NCI-H345 treated with DMSO at 0.1 percent for 48 hours (cell line): Measurements from ENCODE around the gene HGS.

ENCODE experiments used
- DNase-seq: peaks from one replicate; lab custom pipeline; 2025; ENCODE audit not compliant: unreplicated experiment; lab: John Stamatoyannopoulos, UW

HGS gene

DNA sequence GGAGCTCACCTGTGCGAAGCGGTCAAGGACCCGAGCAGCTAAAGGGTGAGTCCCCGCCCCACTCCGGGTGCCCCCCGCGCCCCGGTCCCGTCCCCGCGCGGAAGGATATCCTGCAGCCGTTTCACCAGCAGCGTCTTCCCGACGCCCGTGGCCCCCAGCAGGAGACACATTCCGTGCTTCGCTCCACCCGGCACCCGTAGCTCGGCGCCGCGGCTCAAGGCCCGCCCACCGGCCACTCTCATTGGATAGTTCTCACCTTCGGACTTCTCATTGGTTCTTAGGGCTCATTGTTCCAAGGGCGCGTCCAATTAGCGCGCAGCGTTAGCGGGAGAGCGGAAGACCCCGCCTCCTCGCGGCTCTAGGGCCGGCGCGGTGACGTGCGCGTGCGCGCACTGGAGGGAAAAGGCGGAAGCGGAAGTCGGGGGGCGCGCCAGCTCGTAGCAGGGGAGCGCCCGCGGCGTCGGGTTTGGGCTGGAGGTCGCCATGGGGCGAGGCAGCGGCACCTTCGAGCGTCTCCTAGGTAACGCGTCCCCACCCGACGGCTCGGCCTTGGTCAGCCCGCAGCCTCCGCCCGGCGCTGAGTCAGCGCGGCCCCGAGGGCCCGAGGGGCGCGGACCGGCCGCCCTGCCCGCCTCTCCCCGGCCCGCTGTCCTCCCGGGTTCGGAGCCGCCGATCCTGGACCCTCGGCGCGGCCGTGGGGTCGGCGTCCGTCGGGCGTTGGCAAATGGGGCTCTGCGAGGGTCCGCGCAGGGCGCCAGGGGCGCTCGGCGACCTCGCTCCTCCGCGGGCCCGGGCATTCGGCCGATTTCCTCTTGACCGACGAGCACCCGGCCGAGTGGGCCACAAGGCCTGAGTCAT, at the start of gene HGS, which contains the start of gene ARL16:
TSS of gene HGS (plus strand) at position 428 of the 858 bp plus-strand sequence. CDS start at position 484, 56 bp downstream.
TSS of gene ARL16 (minus strand) at position 214 of the 858 bp plus-strand sequence. CDS start at position 170, 44 bp downstream.
- DNase-seq = peak; percentile 99

- no peak for DNase-seq
Measured at GRCh38 chr17:81635431-81635830, 48.4 kb upstream of the HGS start.

GRCh38 chr17:81635973-81636504, 47.8 kb upstream of the HGS start:
- DNase-seq = no peak

DNA sequence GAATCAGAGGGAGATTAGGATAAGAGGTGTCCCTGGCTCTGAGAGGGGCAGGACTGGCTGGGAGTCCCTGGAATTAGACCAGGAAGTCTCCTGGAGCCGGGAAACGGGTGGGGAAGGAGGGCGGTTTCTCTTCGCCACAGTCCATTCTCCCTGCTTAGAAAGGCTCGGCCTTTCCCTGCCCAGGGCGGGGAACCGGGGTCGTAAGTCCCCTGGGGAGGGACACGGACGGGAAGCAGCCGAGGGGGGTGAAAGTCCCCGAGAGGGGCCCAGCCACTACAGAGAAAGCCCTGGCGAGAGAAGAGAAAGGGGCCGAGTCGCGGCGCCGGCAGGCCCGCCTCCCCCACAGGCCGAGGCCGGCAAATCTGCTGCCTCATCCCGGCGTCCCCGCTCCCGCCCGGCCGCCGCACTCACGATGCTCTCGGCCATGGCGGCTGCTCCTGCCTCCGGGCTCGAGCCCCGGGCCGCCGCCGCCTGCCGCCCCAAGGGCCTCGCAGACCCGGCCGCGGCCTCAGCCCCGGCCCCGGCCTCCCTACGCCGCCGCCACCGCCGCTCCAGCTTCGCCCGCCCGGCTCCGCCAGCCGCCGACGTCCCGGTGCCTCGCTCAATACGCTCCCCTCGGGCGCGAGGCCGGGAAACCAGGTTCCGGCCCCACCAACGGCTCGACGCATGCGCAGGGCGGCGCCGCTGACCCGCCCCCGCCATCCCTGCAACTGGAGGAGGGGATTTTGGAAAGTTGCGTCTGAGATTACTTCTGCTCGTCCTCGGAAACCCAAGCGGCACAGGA, 47.1 kb upstream of the HGS start, which contains the start of the genes NPLOC4 and TSPAN10:
TSS of gene NPLOC4 (minus strand) at position 608 of the 784 bp plus-strand sequence. CDS start at position 426, 182 bp downstream.
TSS of gene TSPAN10 (plus strand) at position 692 of the 784 bp plus-strand sequence. CDS start 5,217 bp downstream, outside the sequence.
- DNase-seq = peak; percentile 89

DNA sequence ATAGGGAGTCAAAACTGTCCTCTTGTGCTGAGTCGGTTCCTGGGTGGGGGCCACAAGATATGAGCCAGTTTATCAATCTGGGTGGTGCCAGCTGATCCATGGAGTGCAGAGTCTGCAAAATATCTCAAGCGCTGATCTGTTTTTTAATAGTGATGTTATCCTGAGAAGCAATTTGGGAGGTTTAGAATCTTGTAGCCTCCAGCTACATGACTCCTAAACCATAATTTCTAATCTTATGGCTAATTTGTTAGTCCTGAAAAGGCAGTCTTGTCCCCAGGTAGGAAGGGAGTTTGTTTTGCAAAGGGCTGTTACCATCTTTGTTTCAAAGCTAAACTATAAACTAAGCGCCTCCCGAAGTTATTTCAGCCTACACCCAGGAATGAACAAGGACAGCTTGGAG, 45.1 kb upstream of the HGS start:
- DNase-seq = no peak

DNA sequence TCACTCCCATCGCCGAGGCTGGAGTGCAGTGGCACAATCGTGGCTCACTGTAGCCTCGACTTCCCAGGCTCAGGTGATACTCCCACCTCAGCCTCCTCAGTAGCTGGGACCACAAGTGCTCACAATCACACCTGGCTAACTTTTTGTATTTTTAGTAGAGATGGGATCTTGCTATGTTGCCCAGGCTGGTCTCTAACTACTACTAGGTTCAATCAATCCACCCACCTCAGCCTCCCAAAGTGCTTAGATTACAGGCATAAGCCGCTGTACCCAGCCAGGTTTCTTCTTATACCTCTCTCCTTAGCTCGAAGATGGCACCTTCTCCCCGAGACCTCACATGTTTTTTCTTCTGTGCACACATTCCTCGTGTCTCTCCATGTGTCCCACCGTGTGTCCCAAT, 43.8 kb upstream of the HGS start:
- DNase-seq = no peak

- DNase-seq = no peak
Measured at GRCh38 chr17:81641825-81642489, 41.9 kb upstream of the HGS start.

- DNase-seq = no peak
Measured at GRCh38 chr17:81644496-81644895, 39.3 kb upstream of the HGS start.

DNA sequence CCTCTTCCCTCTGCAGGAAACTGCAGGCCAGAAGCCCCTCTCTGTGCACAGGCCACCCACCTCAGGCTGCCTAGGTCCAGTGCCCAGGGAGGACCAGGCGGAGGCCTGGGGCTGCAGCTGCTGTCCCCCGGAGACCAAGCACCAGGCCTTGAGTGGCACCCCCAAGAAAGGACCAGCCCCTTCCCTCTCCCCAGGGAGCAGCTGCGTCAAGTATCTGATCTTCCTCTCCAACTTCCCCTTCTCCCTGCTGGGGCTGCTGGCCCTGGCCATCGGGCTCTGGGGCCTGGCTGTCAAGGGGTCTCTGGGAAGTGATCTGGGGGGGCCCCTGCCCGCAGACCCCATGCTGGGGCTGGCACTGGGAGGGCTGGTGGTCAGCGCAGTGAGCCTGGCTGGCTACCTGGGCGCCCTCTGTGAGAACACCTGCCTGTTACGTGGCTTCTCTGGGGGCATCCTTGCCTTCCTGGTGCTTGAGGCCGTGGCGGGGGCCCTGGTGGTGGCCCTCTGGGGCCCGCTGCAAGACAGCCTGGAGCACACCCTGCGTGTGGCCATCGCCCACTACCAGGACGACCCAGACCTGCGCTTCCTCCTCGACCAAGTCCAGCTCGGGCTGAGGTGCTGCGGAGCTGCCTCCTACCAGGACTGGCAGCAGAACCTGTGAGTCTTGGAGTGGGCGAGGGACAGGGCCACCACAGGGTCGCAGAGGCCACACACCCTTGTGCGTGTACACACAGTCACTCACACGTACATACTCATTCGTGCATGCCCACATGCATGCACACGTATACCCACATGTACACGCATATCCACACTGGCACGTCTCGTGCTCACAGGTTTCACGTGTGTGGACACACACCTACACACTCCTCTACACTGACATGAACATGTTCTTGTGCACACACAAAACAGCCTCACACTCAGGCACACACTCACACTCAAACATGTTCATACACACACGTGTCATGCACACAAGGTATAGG, 38.5 kb upstream of the HGS start:
- DNase-seq = no peak

- no peak for DNase-seq
Measured at GRCh38 chr17:81646869-81647600, 36.8 kb upstream of the HGS start.

GRCh38 chr17:81647640-81648012, 36.2 kb upstream of the HGS start:
- no peak for DNase-seq

DNA sequence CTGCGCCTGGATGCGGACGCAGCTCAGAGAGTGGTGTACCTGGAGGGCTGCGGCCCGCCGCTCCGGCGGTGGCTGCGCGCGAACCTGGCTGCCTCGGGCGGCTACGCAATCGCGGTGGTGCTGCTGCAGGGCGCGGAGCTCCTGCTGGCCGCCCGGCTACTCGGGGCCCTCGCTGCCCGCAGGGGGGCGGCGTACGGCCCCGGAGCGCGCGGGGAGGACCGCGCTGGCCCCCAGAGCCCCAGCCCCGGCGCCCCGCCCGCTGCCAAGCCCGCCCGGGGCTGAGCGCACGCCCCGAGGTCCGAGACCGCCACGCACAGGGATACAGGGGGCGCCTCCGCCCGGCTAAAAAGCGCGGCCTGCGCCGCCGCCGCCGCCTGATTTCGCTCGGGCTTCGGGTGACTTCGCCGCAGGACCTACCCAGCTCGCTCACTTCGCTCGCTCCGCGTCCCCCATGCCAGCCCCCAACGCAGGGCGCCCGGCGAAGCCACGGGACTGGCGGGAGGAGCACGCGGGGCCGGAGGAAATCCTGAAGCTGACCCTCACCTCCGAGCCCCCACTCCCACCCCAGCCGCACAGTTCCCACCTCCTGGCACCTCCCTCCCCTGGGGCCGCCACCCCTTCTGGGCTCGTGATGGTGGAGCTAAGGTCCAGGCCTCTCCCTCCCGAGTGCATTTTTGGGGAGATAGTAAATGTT, 35.7 kb upstream of the HGS start:
- no peak for DNase-seq

- DNase-seq = no peak
Measured at GRCh38 chr17:81648707-81649085, 35.1 kb upstream of the HGS start.

GRCh38 chr17:81650951-81651350, 32.9 kb upstream of the HGS start:
- no peak for DNase-seq

DNA sequence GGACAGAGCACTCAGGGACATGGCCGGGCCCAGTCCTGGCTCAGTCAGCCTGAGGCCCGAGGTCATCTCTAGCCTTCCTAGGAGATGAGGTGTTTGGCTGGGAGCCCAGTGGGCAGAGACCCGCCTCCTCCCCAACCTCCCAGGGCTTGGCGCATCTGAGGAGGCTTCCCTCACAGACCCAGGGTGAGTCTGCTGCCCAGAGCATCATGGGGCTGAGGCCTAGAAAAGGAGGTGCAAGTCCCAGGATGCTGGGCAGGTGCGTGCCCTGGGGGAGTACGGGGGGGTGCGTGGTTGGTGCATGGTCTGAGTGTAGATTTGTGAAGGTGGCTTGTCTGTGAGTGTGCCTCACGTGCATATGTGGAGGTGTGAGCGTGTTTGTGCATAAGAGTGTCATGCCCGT, 32.1 kb upstream of the HGS start:
- DNase-seq = no peak

GRCh38 chr17:81652906-81653771, 30.7 kb upstream of the HGS start:
- DNase-seq = no peak

- DNase-seq = no peak
Measured at GRCh38 chr17:81655378-81656117, 28.3 kb upstream of the HGS start.
